K562 (cell line): Measurements from ENCODE around the gene ZFPM1. TPM values are rescaled to one million over a fixed set of nuclear protein-coding genes. Genes with fewer than 3 reads are reported as not detected.
A peak's percentile ranks its signal among the peaks of the same experiment; 100 is the strongest.

Experiments
- ATAC-seq: fragments of 200-7000 bp; cut with Tn5 transposase; 3 replicates; pipeline ENCODE4 v1.9.1; 2020; ENCODE audit warnings: moderate library complexity
- BruUV-seq: library from RNA; stranded (reverse); fragments of 400-500 nt; replicated peaks from 2 replicates; lab custom pipeline; 2021; lab: Mats Ljungman, UMichigan
- CTCF ChIA-PET: fragments of 300-600 bp; formaldehyde crosslinking; extraction: SDS; loops from one replicate; lab custom pipeline; 2021; ENCODE audit warnings: low intra/inter-chr PET ratio; lab: Yijun Ruan, JAX
- POLR2A ChIA-PET: fragments of 300-600, 350-650 bp; sonication (Branson Sonifier 250); formaldehyde crosslinking; extraction: SDS; loops from one replicate; lab custom pipeline; 2021; ENCODE audit warnings: antibody characterized with exemption, inconsistent platforms; lab: Yijun Ruan, JAX
- DNase-seq, 4 experiments: peaks; one replicate each; pipeline versions ENCODE4 v3.0.0 to v3.0.0-alpha.2; 2011 to 2018; ENCODE audit warnings: low spot score in 3 of 4, mixed read lengths in 3 of 4; ENCODE audit errors: extremely low read depth in 1 of 4
- FAIRE-seq: peaks from 2 replicates; lab custom pipeline; 2011; peaks lifted over from hg19 to GRCh38; lab: Jason Lieb, UNC
- H2AFZ ChIP-seq: 2 replicates; pipeline ENCODE4 v1.6.0; 2011; ENCODE audit warnings: low read depth, low read length, control low read depth, inconsistent platforms
- H3K27ac ChIP-seq: fragments of 200-600 bp; 3 replicates; pipeline ENCODE4 v1.8.0; 2011; ENCODE audit warnings: low read depth, mild to moderate bottlenecking, control low read depth, inconsistent platforms, low read length, moderate library complexity, mixed read lengths; ENCODE audit errors: extremely low read depth
- H3K27me3 ChIP-seq, 2 experiments: fragments of 300-600 bp in 1 of 2; 2 replicates in 1 of 2; 3 replicates in 1 of 2; pipeline versions ENCODE4 v1.6.0 to v1.8.0; 2011; ENCODE audit warnings: inconsistent platforms in 2 of 2, low read length in 2 of 2, mild to moderate bottlenecking in 1 of 2, mixed read lengths in 1 of 2, moderate library complexity in 1 of 2; ENCODE audit not compliant: control insufficient read depth in 2 of 2, insufficient read depth in 2 of 2
- H3K36me3 ChIP-seq: fragments of 300-600 bp; 3 replicates; pipeline ENCODE4 v1.8.0; 2011; ENCODE audit warnings: mild to moderate bottlenecking, low read length, inconsistent platforms; ENCODE audit not compliant: control insufficient read depth, insufficient read depth
- H3K4me1 ChIP-seq, 2 experiments: fragments of 200-600 bp in 1 of 2; replicated peaks in 1 of 2; 2 replicates in 1 of 2; 3 replicates in 1 of 2; pipeline versions ENCODE4 v1.5.1 to v1.8.0; 2011; ENCODE audit warnings: inconsistent platforms in 2 of 2, low read length in 2 of 2, mild to moderate bottlenecking in 1 of 2, mixed read lengths in 1 of 2, moderate library complexity in 1 of 2; ENCODE audit not compliant: control insufficient read depth in 2 of 2, insufficient read depth in 2 of 2
- H3K4me2 ChIP-seq: 2 replicates; pipeline ENCODE4 v1.6.1; 2011; ENCODE audit warnings: low read length, control low read depth, inconsistent platforms, mixed read lengths; ENCODE audit not compliant: insufficient read depth
- H3K4me3 ChIP-seq: fragments of 200-600 bp; sonication (generic), shearing (Covaris generic); 2 replicates; pipeline ENCODE4 v1.5.1; 2016; ENCODE audit warnings: control low read depth, inconsistent platforms
- H3K79me2 ChIP-seq: fragments of 200-600 bp; 3 replicates; pipeline ENCODE4 v1.8.0; 2011; ENCODE audit warnings: low read length, inconsistent platforms; ENCODE audit not compliant: control insufficient read depth, insufficient read depth
- H3K9ac ChIP-seq, 2 experiments: 2 replicates each; pipeline versions ENCODE4 v1.6.0 to v1.6.1; 2011; ENCODE audit warnings: low read depth in 2 of 2, low read length in 2 of 2, control low read depth in 1 of 2, inconsistent platforms in 1 of 2, mild to moderate bottlenecking in 1 of 2, mixed read lengths in 1 of 2; ENCODE audit not compliant: insufficient read depth in 1 of 2
- H3K9me1 ChIP-seq: one replicate; pipeline ENCODE4 v1.6.0; 2011; ENCODE audit warnings: inconsistent platforms, mild to moderate bottlenecking, low read length, moderate library complexity; ENCODE audit not compliant: control insufficient read depth, insufficient read depth
- H3K9me3 ChIP-seq: replicated peaks from 2 replicates; pipeline ENCODE4 v1.5.1; 2011; ENCODE audit warnings: low read depth, low read length, inconsistent platforms; ENCODE audit not compliant: control insufficient read depth, insufficient read depth
- H4K20me1 ChIP-seq: replicated peaks from 2 replicates; pipeline ENCODE4 v1.6.1; 2011; ENCODE audit warnings: low read length, inconsistent platforms, mixed read lengths; ENCODE audit not compliant: control insufficient read depth, insufficient read depth
- ATF7 ChIP-seq: fragments of 450-650 bp; IDR thresholded peaks from 2 replicates; pipeline ENCODE4 v1.7.1; 2014; ENCODE audit warnings: mild to moderate bottlenecking, moderate library complexity
- BCOR ChIP-seq: fragments of 450-650 bp; IDR thresholded peaks from 2 replicates; pipeline ENCODE4 v1.6.1; 2016
- BRD9 ChIP-seq: fragments of 450-650 bp; IDR thresholded peaks from 2 replicates; pipeline ENCODE4 v1.6.1; 2018; ENCODE audit warnings: low read depth; ENCODE audit not compliant: partially characterized antibody
- HDAC2 ChIP-seq: fragments of 450-650 bp; IDR thresholded peaks from 2 replicates; pipeline ENCODE4 v1.6.1; 2016; ENCODE audit warnings: mild to moderate bottlenecking
- HNRNPL ChIP-seq: fragments of 200-400 bp; formaldehyde crosslinking; IDR thresholded peaks from 2 replicates; pipeline ENCODE4 v1.6.1; 2017; ENCODE audit warnings: low read depth, mild to moderate bottlenecking, low read length
- KDM1A ChIP-seq, 2 experiments: fragments of 450-650 bp; IDR thresholded peaks; 2 replicates each; pipeline ENCODE4 v1.6.1; 2016; ENCODE audit warnings: mild to moderate bottlenecking in 2 of 2
- NFE2 ChIP-seq: IDR thresholded peaks from 2 replicates; pipeline ENCODE4 v1.6.1; 2014; ENCODE audit warnings: antibody characterized with exemption, low read depth
- RBM25 ChIP-seq: fragments of 200-400 bp; formaldehyde crosslinking; IDR thresholded peaks from 2 replicates; pipeline ENCODE4 v1.6.1; 2018; ENCODE audit warnings: low read length, low read depth, moderate library complexity; ENCODE audit not compliant: severe bottlenecking
- RBM39 ChIP-seq: fragments of 200-400 bp; formaldehyde crosslinking; optimal IDR thresholded peaks from 2 replicates; pipeline ENCODE3; 2018; ENCODE audit warnings: low read depth, low read length
- RCOR1 ChIP-seq, 2 experiments: IDR thresholded peaks; 2 replicates each; pipeline ENCODE4 v1.6.1; 2012; ENCODE audit warnings: low read depth in 2 of 2, low read length in 2 of 2, borderline replicate concordance in 1 of 2, improper control_type of control experiment in 1 of 2
- SMAD4 ChIP-seq: fragments of 250-450 bp; sonication (Bioruptor Pico); conservative IDR thresholded peaks from 2 replicates; pipeline ENCODE4 v1.8.0; 2021; ENCODE audit warnings: inconsistent platforms, mild to moderate bottlenecking, moderate library complexity
- ZBTB7A ChIP-seq: IDR thresholded peaks from 2 replicates; pipeline ENCODE4 v1.6.1; 2011; ENCODE audit warnings: low read depth, mild to moderate bottlenecking, low read length, moderate library complexity, borderline replicate concordance; ENCODE audit not compliant: control insufficient read depth
- ZFP36 ChIP-seq: fragments of 150-350 bp; IDR thresholded peaks from 2 replicates; pipeline ENCODE4 v1.6.1; 2018; ENCODE audit warnings: low read length, low read depth; ENCODE audit not compliant: partially characterized antibody
- ZNF121 ChIP-seq: sonication (generic); formaldehyde crosslinking; conservative IDR thresholded peaks from 2 replicates; pipeline ENCODE4 v1.8.0; 2022; ENCODE audit warnings: missing genetic modification reagents
- ZNF217 ChIP-seq: sonication (generic); formaldehyde crosslinking; IDR thresholded peaks from 2 replicates; pipeline ENCODE4 v1.8.0; 2022; ENCODE audit warnings: mild to moderate bottlenecking, missing genetic modification reagents
- WGBS: fragments of 100-300 bp; shearing (Covaris generic); methylation state at CpG from one replicate; pipeline ENCODE4 v1.1.6; 2016; ENCODE audit warnings: low coverage, mixed read lengths; ENCODE audit not compliant: insufficient coverage; ENCODE audit errors: missing lambda C conversion rate; 5-methylcytosine and 5-hydroxymethylcytosine counted together
- in situ Hi-C: fragments of 300-500 bp; cut with MboI; formaldehyde crosslinking; loops from 4 replicates; pipeline ENCODE4 v1.15.0; 2018; ENCODE audit warnings: inconsistent platforms, mixed read lengths
- intact Hi-C: fragments of 100-400 bp; cut with micrococcal nuclease; formaldehyde crosslinking; loops from 2 replicates; pipeline ENCODE4 v1.14.2; 2022
- polyA plus RNA-seq, 8 experiments: library from polyadenylated mRNA; depleted of rRNA in 4 of 8; stranded (reverse) in 5 of 8; unstranded in 3 of 8; fragments of >200 nt; fragmentation: Nextera tagmentation in 2 of 8; fragmentation: Illumina TruSeq in 1 of 8; extraction: Ambion mirVana in 2 of 8; extraction: Trizol in 1 of 8; gene quantifications; 2 replicates each; pipeline versions ENCODE4 v1.2.1 to v1.2.3, GENCODE V29; 2011 to 2014; ENCODE audit warnings: inconsistent platforms in 1 of 8, missing spikeins in 1 of 8
- total RNA-seq, 7 experiments: library from RNA; depleted of rRNA in 6 of 7; stranded (reverse); fragments of >200 nt in 6 of 7; fragmentation: Illumina TruSeq in 2 of 7; extraction: Trizol in 2 of 7; gene quantifications; 2 replicates each; pipeline versions ENCODE4 v1.2.1 to v1.2.3, GENCODE V29; 2011 to 2021; ENCODE audit warnings: low replicate concordance in 1 of 7
- TF ChIP-seq, protein P1 (sequence below), 2 experiments: fragments of 450-650 bp; IDR thresholded peaks; 2 replicates each; pipeline ENCODE4 v1.6.1; 2016
- TF ChIP-seq, protein P2 (sequence below), 2 experiments: fragments of 450-650 bp; IDR thresholded peaks; 2 replicates each; pipeline ENCODE4 v1.6.1; 2018; ENCODE audit warnings: mild to moderate bottlenecking in 2 of 2, low read depth in 1 of 2; ENCODE audit not compliant: partially characterized antibody in 2 of 2

Gene ZFPM1
- total and polyA plus RNA-seq, 9 of the 15 experiments (the other 6 are each of a cell fraction or from before 2014, with no cell fraction given), result 0.03 to 35.9 (median 1.4) TPM

DNA sequence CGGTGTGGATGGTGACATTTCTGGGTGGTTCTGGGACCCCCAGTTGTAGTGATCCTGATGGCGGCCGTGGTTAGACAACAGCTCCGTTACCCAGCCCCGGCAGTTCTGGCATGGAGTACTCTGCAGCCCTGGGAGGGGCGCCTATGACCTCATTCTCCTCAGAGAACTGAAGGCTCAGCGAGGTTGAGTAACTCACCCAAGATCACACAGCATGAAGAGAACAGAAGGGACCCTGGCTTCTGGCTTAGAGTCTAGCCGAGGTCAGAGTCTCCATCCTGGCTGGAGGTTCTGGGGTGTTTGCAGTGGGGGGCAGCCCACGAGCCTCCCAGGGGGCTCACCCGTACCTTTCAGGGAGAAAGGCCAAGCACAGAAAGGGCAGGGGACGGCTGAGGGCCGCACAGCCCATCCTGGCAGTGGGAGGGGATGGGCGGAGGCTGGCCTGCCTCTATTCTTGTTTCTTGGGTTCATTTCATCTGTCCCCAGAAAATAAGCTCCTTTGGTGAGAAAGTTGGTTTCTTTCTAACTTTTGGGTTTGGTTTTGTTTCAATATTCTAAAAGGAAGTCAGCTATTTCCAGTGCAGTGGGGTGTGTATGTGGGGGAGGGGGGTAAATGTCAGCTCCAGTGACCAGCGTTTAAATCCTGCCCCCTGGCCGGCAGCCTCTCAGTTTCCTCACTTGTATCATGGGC lies 13.2 kb downstream of the ZFPM1 start:
- Histone ChIP-seq H3K4me3 (no peak overlapping the region), H3K9ac (peak overlapping the region in 1 of 2 experiments; percentile 89; a peak in 1 of 4 replicates), H3K36me3 (peaks cover 54% of the 10 kb centered on the region; the same call in 2 of the 3 replicates), H3K9me3 (no peaks in the 10 kb centered on the region), H3K4me2 (no peak overlapping the region), H3K27me3 (no peaks in the 10 kb centered on the region), H3K79me2 (peaks cover 97% of the 10 kb centered on the region), H2AFZ (no peak overlapping the region), H3K9me1 (peaks cover 7% of the 10 kb centered on the region), H3K4me1 (peaks cover 79 to 98% of the 10 kb centered on the region in 2 experiments), H3K27ac (peak overlapping the region; percentile 25; the same call in 1 of the 3 replicates), H4K20me1 (peaks cover 88% of the 10 kb centered on the region)
- FAIRE-seq, result no peak
- CTCF ChIA-PET, result interaction anchor here (0.6 kb wide), 1 partner anchor 62 kb away, joined by 3 read pairs; no protein-coding TSS in a partner anchor
- POLR2A ChIA-PET, result interaction anchor here (0.6 to 1.1 kb wide), 3 partner anchors 17 to 66 kb away, joined by 3 read pairs; no protein-coding TSS in a partner anchor
- in situ Hi-C loops (no loop called here), intact Hi-C loops (no loop called here)
- DNase-seq, result no peak
- ATAC-seq, result no peak
- no TSS peak for BruUV-seq
- WGBS, result 71% methylated on average over 15 of the region's 15 CpGs
- TF ChIP-seq RBM39, result peak; percentile 58
- peak; percentile 89 for TF ChIP-seq ZFP36
- TF ChIP-seq SMAD4 (CRISPR knock-in tag), result 0 out of 2 replicates have a peak, but pooled peaks have one; percentile 14
- TF ChIP-seq RCOR1 (IDR thresholded peaks at IDR 0.05; ENCODE audit: borderline replicate concordance in 1 of 2, low read depth in 2 of 2, low read length in 2 of 2), result peak in 1 of 2 experiments; percentile 29; a peak in 1 of 4 replicates
- TF ChIP-seq, protein P1, sequence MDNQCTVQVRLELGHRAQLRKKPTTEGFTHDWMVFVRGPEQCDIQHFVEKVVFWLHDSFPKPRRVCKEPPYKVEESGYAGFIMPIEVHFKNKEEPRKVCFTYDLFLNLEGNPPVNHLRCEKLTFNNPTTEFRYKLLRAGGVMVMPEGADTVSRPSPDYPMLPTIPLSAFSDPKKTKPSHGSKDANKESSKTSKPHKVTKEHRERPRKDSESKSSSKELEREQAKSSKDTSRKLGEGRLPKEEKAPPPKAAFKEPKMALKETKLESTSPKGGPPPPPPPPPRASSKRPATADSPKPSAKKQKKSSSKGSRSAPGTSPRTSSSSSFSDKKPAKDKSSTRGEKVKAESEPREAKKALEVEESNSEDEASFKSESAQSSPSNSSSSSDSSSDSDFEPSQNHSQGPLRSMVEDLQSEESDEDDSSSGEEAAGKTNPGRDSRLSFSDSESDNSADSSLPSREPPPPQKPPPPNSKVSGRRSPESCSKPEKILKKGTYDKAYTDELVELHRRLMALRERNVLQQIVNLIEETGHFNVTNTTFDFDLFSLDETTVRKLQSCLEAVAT (IDR thresholded peaks at IDR 0.05), result no peak
- TF ChIP-seq, protein P2, sequence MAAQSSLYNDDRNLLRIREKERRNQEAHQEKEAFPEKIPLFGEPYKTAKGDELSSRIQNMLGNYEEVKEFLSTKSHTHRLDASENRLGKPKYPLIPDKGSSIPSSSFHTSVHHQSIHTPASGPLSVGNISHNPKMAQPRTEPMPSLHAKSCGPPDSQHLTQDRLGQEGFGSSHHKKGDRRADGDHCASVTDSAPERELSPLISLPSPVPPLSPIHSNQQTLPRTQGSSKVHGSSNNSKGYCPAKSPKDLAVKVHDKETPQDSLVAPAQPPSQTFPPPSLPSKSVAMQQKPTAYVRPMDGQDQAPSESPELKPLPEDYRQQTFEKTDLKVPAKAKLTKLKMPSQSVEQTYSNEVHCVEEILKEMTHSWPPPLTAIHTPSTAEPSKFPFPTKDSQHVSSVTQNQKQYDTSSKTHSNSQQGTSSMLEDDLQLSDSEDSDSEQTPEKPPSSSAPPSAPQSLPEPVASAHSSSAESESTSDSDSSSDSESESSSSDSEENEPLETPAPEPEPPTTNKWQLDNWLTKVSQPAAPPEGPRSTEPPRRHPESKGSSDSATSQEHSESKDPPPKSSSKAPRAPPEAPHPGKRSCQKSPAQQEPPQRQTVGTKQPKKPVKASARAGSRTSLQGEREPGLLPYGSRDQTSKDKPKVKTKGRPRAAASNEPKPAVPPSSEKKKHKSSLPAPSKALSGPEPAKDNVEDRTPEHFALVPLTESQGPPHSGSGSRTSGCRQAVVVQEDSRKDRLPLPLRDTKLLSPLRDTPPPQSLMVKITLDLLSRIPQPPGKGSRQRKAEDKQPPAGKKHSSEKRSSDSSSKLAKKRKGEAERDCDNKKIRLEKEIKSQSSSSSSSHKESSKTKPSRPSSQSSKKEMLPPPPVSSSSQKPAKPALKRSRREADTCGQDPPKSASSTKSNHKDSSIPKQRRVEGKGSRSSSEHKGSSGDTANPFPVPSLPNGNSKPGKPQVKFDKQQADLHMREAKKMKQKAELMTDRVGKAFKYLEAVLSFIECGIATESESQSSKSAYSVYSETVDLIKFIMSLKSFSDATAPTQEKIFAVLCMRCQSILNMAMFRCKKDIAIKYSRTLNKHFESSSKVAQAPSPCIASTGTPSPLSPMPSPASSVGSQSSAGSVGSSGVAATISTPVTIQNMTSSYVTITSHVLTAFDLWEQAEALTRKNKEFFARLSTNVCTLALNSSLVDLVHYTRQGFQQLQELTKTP (IDR thresholded peaks at IDR 0.05; ENCODE audit: low read depth in 1 of 2, partially characterized antibody in 2 of 2), result peak in 1 of 2 experiments; percentile 60
- TF ChIP-seq ZNF121 (CRISPR knock-in tag), result no peak
- TF ChIP-seq HNRNPL, result no peak
- peak; percentile 100 for TF ChIP-seq BRD9
- TF ChIP-seq ZBTB7A, result 0 out of 2 replicates have a peak, but pooled peaks have one; percentile 17
- no peak for TF ChIP-seq ZNF217
- peak; percentile 92 for TF ChIP-seq RBM25
- peak; percentile 76 for TF ChIP-seq HDAC2
- TF ChIP-seq KDM1A (IDR thresholded peaks at IDR 0.05), result peak; percentile 69 to 84
- TF ChIP-seq ATF7, result peak; percentile 82
- no peak for TF ChIP-seq NFE2
- TF ChIP-seq BCOR, result peak; percentile 92
